DOHH2 (cell line): ENCODE results near the gene SRGAP1.

Experiments used
- CTCF ChIP-seq: fragments of 200-600 bp; sonication (generic); IDR thresholded peaks from one replicate; pipeline ENCODE4 v1.5.1; 2014; ENCODE audit warnings: antibody characterized with exemption, mild to moderate bottlenecking, low read depth, low read length; ENCODE audit not compliant: poor library complexity, severe bottlenecking
- EZH2phosphoT487 ChIP-seq: fragments of 200-600 bp; sonication (generic); IDR thresholded peaks from 2 replicates; pipeline ENCODE4 v1.6.1; 2017; ENCODE audit warnings: borderline replicate concordance, mild to moderate bottlenecking, antibody characterized with exemption, low read length, moderate library complexity, mixed read lengths

DNA sequence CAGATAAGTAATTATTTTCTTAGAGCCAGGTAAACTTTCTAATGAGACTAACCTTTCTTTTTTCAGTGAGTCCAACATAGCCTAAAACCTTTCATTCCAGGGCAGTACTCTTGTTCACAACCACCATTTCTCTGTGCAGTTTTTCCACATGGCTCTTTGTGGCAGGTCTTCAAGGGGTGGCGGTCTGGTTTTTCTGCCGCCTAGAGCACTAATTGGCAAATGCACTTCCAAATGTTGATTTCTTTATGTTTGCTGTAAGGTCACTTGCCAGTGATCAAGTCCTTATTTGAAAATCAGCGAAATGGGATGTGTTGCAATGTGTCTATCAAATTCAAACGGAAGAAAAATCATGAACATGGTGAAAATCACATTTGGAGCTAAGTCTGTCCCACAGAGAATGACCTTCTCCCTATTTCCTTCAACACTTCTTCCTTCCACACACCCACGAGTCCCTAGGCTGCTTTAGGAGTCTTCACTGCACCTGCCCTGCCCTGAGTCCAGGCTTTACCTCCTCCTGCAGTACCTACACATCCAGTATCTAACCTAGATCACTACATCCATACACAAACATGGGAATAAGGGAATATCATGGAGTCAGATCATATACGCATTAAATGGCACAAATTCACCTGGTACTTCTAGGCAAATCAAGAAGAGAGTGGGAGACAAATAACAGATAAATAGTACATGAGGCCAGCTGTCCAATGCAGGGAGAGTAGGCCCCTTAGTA is 1.9 kb downstream of the SRGAP1 start:
- TF ChIP-seq CTCF = no peak
- TF ChIP-seq EZH2phosphoT487 = no peak
